WI38 (cell line): ENCODE measurements around the gene JPT1.
"Not testable (repeated sequence)": the region's sequence is repeated elsewhere in the genome, so short reads cannot be mapped to it uniquely, and the experiment has no call there.

Source experiments
- H3K4me3 ChIP-seq: 2 replicates; pipeline ENCODE4 v1.5.1; 2011; ENCODE audit warnings: low read depth, mild to moderate bottlenecking, control low read depth, low read length
- CTCF ChIP-seq: IDR thresholded peaks from 2 replicates; pipeline ENCODE4 v1.5.1; 2012; ENCODE audit warnings: low read depth, mild to moderate bottlenecking, control low read depth, low read length

Gene JPT1

GRCh38 chr17:75144816-75145512, 9.3 kb downstream of the JPT1 start:
- no peak for TF ChIP-seq CTCF
- H3K4me3 ChIP-seq, result no peak overlapping the region

- TF ChIP-seq CTCF, result no peak
Measured at GRCh38 chr17:75142236-75142971, 11.9 kb downstream of the JPT1 start.

GRCh38 chr17:75138519-75138918, 15.8 kb downstream of the JPT1 start:
- no peak overlapping the region for H3K4me3 ChIP-seq
- no peak for TF ChIP-seq CTCF

More at GRCh38 chr17:75142236-75142971, 11.9 kb downstream of the JPT1 start:
- H3K4me3 ChIP-seq, result no peak overlapping the region

- H3K4me3 ChIP-seq, result not testable (repeated sequence)
Measured at GRCh38 chr17:75137762-75138161, 16.6 kb downstream of the JPT1 start.

- no peak overlapping the region for H3K4me3 ChIP-seq
- TF ChIP-seq CTCF, result no peak
Measured at GRCh38 chr17:75135946-75136345, 18.4 kb downstream of the JPT1 start.

- no peak for TF ChIP-seq CTCF
- H3K4me3 ChIP-seq, result no peak overlapping the region
Measured at GRCh38 chr17:75135452-75135851, 18.9 kb downstream of the JPT1 start.

GRCh38 chr17:75133607-75134347, 20.5 kb downstream of the JPT1 start:
- H3K4me3 ChIP-seq, result not testable (repeated sequence)

- TF ChIP-seq CTCF, result no peak
- H3K4me3 ChIP-seq, result no peak overlapping the region
Measured at GRCh38 chr17:75133001-75133400, 21.3 kb downstream of the JPT1 start.

- H3K4me3 ChIP-seq, result peak overlapping the region; percentile 75
Measured at GRCh38 chr17:75132018-75133000, 22.0 kb downstream of the JPT1 start.
